Limb (tissue), 2 donors: Measurements from ENCODE around the gene LMAN1L.
A peak's percentile ranks its signal among the peaks of the same experiment; 100 is the strongest.

ENCODE experiments used
- DNase-seq, 2 donors: peaks; one replicate each; pipeline ENCODE4 v3.0.0-alpha.2; 2016; ENCODE audit errors: extremely low spot score in 2 of 2

LMAN1L gene

DNA sequence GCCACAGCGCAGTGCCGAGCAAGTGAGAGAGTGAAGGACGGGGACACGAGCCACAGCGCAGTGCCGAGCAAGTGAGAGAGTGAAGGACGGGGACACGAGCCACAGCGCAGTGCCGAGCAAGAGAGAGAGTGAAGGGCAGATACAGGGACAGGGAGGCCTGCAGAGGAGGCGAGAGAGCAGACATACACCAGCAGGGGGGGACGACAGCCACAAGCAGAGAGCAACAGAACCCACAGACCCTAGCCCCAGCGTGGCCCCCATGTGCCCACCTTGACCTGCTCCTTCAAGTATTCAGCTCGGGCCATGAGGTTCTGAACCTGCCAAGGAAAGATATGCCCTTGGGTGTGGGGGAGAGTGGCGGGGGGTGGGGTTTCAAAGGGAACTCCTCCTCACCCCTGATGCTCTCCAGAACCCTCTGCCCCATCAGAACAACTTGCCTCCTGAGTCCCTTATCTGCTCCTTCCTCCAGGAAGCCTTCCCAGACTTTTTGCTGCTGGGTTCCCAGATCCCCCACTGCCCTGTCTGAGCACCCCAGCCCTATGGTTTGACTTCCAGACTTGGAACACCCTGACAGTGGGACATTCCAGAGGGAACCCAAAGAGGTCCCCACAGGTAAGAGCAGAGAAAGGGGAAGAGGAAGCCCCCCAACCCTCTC lies 25.0 kb downstream of the LMAN1L start:
- DNase-seq: no peak

DNA sequence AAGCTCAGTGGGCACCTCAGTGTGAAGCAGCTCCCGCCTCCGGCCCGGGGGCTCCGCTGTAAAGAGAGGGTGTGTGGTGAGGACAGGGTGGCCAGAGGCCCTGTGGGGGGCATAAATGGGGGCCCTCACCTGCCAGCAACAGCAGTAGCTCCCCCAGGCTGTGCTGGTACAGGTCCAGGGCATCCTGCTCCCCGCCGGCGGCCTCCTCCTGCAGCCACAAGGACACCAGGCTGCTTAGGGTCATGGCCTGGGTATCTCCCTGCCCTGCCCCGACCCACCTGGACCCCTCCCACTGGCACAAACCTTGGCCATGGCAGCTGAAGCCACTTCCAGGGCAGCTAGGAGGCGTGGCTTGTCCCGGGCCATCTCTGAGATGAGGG lies 25.5 kb downstream of the LMAN1L start:
- DNase-seq: no peak

DNA sequence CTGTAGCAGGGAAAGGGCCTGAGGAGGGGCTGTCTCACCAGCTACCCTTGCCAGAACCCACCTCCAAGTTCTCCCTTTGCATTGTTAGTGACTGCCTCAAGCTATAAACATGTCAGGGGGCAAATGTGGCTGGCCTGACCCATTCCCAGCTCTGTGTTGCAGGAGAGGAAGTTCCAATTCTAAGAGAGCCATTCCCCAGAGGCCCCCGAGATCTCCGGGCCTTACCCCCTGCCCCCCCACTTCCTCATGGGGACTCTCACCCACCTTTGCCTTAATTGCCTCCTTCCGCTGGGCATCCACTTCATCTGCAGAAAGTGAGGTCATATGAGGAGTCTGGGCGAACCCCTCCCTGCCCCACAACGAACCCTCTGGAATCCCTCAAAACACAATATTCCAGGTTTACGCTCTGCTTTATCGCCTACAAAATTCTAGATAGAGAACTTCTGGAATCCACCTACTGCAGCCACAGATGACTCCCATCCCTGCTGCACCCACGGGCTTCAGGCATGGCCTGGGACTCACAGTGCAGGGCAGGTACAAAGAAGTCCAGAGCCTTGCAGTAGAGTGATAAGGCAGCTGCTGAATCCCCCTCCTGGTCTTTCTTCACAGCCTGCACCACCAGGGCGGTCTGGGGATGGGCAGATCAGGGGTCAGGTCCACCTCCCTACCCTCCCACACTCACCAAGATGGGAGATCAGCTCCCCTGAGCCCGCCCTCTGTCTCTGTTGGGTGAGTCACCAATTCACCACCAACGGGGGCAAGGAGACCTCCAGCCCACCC lies 26.3 kb downstream of the LMAN1L start:
- no peak for DNase-seq

DNA sequence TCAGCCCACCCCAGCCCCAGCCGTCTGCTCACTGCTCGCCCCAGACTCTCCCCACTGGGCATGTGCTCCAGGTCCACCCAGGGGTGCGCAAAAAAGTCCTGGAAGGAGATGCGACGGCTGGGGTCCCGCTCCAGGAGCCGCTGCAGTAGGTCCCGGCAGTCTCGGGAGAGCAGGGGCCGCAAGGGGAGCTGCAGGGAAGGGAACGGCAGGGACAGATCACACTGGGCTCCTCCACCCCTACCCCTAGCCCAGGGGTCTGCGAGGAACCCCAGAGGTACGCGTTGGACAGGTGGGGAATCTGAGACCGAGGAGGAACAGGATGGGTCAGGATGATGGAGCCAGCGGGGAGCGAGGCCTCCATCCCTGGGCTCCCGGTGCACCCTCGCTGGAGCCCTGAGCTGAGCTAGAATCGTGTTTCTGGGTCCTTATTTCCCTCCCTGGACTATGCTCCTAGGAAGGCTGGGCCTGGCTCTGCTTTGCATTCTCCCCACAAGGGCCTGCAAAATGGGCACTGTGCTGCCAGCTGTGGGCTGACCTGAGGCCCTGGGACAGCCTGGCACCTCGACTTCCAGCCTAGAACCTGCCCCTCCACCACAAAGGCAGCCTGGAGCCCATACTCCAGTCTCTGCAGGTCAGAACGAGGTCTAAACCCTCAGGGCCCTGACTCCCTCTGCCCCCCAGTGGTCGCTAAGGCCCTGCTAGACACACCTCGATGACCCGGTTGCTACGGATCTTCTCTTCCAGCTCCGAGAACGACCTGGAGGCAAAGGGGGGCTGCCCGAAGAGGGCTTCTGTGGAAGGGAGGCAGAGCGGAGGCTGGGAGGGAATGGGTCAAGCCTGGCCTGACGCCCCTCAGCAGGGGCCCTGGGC lies 27.1 kb downstream of the LMAN1L start:
- DNase-seq: no peak

DNA sequence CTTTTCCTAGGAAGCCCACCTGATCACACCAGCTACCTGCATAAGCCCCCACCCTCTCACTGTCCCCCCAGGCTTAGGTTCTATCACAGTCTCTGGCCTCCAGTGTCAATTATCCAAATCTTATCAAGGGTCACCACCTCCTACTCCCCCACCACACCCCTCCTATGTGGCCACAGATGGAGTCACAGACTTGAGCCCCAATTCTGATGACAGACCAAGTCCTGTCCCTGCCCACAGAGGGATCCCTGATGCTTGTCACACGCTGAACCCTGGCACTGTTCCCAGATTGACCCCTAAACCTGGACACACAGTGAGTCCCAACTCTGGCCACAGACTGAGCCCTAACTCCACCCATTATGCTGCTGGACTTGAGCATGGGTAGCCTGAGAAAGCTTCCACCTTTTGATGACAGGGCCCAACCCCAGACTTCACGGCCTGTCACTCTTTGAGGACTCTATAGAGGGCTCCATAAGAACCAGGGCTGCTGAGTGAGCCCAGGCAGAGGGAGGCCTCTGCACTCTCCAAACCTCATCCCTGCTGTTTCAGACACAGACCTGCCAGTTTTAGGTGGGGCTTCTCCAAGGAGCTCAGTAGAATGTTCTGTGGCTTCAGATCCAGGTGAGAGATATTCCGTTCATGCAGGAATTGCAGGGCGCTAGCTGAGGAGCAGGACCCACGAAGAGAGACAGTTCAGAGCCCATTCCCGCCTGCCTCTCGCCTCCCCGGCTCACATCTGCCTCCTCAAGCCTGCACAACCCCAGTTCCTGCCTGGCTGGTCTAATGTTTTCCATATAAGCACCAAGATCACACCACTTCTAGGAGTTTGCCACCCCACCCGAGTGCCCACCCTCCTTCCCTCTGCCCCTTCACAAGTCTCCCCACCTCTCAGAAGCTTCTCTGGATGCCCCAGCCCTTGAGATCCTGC lies 28.5 kb downstream of the LMAN1L start:
- DNase-seq: no peak

DNA sequence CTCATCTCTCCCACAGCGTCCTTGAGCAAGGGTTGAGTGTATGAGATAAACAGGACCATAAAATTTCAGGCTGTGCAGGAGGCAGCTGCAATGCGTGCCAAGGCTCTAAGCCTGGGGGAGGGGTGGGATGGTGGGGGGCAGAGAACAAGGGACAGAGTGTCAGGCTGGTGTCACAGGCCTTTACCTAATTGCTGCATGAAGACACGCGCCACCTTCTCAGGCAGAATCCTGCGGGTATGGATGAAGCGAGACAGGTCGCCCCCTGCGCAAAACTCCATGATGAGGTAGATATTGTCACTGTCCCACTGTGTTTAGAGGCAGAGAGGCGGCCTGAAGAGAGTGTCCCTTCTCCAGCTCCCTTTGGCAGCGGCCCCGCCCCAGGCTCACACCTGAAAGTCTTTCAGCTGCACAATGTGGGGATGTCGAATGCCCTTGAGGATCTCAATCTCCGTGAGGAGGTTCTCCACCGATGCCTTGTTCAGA lies 29.3 kb downstream of the LMAN1L start:
- DNase-seq: no peak

DNA sequence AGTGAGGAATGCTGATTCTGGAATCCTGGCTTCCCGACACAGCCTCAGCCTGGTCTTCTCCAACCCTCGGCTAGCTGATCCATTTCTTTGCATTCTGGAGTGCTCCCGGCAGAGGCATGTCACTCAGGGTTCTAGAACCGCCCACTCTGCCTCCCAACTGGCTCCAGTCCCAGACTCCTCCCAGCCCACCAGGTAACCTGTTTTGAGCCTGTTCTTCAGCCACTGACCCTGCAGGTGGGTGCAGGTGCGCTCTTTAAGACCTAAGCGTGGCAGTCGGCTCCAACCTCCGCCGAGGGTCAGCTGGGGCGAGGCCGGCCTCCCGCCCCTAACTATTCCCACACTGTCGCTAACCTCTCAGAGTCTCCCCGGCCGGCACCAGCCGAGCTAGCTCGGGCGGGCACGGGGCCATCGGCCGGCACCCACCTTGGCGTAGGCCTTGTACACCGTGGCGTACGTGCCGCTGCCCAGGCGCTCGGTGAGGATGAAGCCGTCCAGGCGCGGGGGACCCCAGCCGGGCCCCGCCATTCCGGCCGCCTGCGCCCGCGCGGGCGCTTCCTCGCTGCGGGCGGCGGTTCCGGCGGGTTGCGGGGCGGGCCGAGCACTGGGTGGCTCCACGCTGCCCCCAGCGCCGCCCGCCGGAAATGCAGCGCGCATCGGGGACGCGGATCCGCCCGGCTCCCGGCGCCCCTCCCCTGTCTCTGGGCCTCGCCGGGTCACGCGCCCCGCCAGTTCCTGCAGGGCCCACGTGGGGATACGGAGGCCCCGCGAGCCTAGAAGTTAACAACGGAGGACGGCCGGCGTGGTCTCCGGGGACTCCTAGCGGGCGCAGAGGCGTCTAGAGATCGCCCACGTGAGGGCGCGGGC lies 30.2 kb downstream of the LMAN1L start, which contains the start of gene ULK3:
Gene ULK3, minus strand, starts transcription at position 576 of the 864 bp plus-strand sequence. Its CDS starts 51 bp downstream, at position 525.
- DNase-seq: peak; percentile 86 to 94

DNA sequence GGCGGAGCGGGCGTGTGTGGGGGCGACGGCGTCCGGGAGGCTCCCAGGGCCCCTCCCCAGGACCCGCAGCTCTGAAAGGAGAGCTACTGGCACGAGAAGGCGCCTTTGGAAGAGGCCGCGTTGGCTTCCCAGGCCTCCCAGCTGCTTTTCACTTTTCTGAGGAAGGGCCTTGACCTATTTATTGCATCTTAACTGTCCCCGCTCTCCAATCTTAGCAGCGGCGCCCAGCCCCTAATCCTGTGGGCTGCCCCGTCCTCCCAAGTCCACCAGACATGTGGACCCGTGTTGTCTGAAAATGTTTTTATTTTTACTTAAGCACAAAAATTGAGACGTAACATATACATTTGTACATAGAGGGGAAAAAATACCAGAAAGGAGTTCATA lies 30.8 kb downstream of the LMAN1L start:
- DNase-seq: no peak

DNA sequence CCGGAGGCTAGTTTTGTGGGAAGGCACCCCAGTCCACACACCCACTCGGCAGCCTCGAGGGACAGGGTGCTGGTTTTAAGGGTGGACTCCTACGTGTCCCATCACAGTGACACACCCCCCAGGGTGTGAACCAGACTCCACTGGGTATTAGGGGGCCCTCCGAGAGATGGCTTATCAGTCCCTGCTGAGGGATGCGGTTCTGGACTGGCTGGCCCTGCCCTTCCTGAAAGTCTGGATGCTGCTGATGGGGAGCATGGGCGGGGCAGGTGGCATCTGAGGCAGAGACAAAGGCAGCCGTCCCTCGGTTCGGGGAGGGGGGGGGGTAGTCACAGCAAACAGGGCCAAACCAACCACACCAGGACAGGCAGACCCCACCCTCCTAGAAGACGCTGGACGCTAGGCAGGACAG lies 31.3 kb downstream of the LMAN1L start:
- no peak for DNase-seq

DNA sequence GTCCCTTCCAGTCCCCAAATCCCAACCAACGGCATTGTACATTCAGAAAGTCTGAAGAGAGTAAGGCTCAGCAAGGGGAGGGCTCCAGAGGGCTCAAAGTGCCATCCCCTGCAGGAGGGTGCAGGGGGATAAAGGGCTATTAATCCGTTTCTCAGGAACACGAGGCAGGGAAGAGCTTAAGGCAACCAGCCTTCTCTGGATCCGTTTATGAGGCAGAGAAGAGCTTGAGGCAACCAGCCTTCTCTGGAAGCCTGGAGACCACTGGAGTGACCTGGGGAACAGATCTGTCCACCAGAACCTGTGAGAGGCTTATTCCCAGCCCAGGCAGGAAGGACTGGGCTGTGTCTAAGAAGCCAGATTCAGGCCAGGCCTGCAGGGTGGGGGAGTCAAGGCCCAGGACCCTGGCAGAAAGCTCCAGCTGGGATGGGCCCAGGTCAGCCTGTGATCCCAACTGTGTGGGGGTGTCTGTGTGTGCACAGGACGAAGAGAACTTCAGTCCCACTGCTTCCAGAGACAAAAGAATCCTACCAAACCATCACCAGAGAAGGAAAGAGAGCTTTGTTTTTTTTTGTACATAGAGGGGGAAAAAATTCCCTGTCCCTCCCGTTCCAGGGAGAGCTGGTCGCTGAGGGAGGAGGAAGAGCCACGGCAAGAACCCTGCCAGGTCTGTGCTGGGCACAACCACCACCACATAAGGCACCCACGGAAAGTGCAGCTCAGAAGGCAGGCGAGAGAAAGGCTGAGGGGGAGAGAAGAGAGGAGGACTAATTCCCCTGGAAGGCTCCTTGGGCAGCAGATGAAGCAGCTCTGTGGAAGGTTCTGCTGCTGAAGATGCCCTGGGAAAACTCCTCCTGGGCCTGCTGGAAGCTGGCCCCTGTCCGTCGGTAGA lies 31.9 kb downstream of the LMAN1L start:
- no peak for DNase-seq

DNA sequence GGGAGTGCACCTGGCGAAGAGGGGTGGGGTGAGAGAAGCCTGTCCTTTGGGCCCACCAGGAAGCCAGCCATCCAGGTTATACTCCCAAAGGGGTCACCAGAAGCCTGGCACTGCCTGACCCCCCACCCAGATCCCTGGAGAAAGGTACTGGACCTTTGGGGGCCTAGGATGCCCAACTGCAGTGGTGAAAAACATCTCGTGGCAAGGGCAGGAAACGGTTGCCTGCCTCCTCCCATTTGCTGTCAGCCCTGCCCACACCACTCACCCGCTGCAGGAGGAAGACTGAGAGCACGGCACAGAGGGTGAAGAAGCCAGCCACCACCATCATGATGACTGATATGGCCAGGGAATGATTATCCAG lies 32.6 kb downstream of the LMAN1L start:
- no peak for DNase-seq

DNA sequence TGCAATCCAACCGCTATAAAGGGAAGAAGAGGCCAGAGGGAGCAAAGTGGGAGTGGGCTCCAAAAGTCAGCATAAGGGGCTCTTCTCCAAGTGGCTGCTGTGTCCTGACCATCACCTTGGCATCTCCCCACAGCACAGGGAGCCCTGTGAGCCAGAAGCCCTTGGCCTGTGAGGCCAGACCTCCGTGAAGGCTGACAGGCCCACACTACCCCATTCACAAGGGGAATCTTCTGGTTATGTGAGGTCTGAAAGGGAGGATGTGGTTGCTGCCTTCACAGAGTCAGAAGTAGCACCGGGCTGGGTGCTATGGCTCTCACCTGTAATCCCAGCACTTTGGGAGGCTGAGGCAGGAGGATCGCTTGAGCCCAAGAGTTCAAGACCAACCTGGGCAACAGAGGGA lies 32.9 kb downstream of the LMAN1L start:
- DNase-seq: no peak

DNA sequence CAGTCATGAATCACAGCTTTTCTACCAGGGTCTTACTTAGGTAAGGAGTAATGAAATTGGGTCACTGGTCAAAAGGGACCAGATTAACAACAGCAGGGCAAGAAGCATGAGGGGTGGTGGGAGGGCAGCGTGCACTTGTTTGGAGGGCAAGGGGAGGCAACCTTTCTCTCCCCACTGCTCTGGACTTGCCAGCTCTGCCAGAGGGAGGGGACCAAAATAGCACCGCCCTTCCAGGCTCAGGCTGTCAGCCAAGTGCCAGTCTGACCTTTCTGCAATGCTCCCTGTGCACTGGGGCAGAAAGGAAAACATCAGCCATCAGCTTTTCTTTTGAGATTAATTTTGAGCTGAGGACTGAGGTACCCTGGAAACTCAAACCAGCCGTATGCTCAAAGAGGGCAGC lies 34.8 kb downstream of the LMAN1L start:
- DNase-seq: no peak

DNA sequence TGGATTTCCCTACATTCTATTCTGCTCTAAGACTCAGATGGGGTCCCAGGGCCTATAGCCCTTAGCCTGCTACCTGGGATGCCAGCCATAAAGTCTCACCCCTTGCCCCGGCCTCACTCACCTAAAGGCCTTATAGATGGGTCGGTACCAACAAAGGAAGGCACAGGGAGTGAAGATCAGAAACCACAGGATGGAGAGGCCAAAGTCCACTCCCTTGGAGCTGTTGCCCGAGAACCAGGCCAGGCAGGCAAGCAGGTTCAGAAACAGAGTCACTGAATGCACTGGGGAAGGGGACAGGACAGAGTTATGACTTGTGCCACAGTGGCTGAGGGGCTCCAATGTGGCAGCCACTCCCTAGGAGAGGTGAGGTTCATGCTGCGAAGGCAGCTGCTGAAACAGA lies 37.8 kb downstream of the LMAN1L start:
- DNase-seq: no peak

DNA sequence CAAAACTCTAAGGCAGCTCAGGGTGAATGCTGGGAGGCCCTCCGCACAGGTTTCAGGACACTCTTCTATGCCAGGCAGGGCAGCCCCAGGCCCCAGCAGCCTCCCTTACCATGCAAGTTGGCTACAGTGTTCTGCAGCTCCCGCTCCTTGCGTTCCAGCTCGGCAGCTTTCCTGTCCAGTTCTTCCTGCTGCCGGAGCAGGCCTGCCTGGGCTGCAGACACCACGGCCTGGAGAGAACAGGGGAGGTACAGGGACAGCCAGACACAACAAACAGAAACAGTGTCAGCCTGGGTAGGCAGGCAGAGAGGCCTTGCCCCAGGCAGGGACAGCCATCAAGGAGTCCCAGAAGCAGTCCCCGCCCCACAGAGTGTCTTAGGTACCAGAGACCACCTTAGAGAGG lies 39.3 kb downstream of the LMAN1L start:
- DNase-seq: no peak

DNA sequence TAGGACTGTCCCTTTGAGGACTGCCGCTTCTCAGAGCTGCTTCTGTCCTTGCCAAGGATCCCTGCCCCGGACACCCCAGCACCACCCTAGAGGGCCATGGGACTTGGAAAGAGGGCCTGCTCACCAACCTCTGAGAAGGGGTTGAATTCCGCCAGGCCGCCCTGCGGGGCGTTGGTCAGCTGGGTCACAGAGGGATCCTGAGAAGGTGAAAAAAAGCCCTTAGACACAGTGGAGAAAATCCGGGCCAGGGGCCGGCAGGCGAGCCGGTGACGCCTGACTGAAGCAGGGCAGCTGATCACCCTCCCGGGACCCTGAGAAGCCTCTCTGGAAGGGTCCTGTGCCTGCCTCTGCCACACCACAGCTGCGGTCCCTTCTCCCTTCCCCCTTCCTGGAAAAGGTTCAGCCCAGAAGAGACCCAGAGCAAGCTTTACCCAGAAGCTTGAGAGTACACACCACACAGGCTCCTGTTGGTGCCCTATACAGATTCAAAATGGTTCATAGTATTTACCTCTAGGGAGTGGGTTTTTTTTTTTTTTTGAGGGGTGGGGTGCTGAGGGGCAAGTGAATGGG lies 41.9 kb downstream of the LMAN1L start:
- DNase-seq: no peak

DNA sequence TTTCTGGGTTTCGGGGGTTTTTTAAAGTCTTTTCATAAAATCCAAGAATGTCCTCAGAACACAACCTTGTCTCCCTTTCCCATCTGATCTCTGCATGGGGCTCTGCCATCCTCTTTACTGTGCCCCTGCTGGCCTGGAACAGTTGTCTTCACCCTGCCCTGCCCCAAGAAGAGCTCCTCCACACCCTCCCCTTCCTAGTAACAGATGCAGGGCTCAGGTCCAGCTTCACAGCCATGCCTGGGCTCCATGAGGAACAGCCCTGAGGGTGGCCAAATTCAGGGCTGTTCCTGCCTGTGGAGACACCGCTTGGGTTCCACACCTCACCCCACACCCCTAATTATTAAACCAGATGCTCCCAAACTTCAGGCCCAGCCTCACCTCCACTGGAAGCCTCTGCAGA lies 43.2 kb downstream of the LMAN1L start:
- DNase-seq: no peak

DNA sequence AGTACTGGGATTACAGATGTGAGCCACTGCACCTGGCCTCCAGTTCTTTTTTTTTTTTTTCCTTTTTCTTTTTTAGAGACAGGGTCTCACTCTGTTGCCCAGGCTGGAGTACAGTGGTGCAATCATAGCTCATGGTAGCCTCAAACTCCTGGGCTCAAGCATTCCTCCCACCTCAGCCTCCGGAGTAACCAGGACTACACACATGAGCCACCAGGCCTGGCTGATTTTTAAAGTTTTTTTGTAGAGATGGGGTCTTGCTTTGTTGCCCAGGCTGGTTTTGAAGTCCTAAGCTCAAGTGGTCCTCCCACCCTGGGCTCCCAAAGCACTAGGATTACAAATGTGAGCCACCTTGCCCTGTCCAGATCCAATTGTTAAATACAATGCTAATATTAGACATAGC lies 43.9 kb downstream of the LMAN1L start:
- no peak for DNase-seq
